ENCODE results near the gene IFI27L1. TPM values are rescaled to one million over a fixed set of nuclear protein-coding genes. Genes with fewer than 3 reads are reported as not detected.

The IFI27L1 gene
- total RNA-seq, 1 donor from 2014 or later = 40.2 TPM

DNA sequence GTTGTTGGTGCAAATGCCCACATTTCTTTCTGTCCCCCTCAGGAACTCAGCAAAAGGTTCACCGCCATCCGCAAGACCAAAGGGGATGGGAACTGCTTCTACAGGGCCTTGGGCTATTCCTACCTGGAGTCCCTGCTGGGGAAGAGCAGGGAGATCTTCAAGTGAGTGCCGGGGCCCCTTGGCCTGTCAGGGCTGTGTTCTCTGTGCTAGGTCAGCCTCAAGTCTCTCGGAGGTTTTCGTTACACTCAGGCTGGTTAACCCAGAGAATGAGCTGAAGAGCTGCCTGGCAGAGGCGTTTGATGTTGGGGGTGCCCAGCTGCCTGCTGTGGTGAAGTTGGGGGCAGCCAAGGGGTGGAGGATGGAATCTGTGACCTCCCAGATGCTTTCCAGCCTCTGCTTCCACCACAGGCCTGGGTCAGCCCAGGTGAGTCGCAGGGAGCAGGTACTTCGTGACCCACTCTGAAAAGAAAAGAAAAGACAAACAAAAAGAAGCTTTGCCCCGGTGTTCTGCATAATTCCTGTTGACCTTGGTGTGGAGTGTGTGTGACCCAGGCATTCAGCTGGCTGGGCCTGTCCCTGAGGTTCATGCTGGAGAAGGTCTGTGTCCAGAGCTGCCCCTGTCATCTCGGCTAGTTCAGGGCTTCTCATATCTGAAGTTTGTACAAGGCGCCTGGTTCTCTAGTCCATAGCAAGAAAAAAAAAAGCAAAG, 42.0 kb upstream of the IFI27L1 start:
- DNase-seq (ENCODE audit: low read depth) = no peak
- TF ChIP-seq CTCF (conservative IDR thresholded peaks at IDR 0.05; ENCODE audit: low read depth, low read length) = no peak
- no peak overlapping the region for H3K4me3 ChIP-seq (ENCODE audit: low read depth, low read length)

- no peak for DNase-seq (ENCODE audit: low read depth)
- H3K4me3 ChIP-seq (ENCODE audit: low read depth, low read length) = no peak overlapping the region
- no peak for TF ChIP-seq CTCF (conservative IDR thresholded peaks at IDR 0.05; ENCODE audit: low read depth, low read length)
Measured at GRCh38 chr14:94040247-94040646, 40.9 kb upstream of the IFI27L1 start.

DNA sequence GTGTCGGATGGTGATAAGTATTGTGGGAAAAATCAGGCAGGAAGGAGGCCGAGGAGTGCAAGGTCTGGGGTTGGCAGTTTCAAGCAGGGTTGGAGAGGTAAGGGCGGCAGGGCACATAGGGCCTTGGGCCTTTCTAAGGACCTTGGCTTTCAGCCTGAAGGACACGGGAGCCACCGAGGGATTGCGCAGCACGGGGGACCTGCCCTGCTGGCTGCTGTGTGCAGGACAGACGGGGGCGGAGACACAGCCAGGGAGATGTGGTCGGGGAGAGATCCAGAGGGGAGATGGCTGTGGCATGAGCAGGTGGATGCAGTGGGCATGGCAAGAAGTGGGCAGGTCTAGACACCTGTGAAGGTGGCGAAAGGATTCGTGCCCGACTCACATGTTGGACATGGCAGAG, 40.3 kb upstream of the IFI27L1 start:
- no peak for TF ChIP-seq CTCF (conservative IDR thresholded peaks at IDR 0.05; ENCODE audit: low read depth, low read length)
- DNase-seq (ENCODE audit: low read depth) = no peak
- H3K4me3 ChIP-seq (ENCODE audit: low read depth, low read length) = no peak overlapping the region

DNA sequence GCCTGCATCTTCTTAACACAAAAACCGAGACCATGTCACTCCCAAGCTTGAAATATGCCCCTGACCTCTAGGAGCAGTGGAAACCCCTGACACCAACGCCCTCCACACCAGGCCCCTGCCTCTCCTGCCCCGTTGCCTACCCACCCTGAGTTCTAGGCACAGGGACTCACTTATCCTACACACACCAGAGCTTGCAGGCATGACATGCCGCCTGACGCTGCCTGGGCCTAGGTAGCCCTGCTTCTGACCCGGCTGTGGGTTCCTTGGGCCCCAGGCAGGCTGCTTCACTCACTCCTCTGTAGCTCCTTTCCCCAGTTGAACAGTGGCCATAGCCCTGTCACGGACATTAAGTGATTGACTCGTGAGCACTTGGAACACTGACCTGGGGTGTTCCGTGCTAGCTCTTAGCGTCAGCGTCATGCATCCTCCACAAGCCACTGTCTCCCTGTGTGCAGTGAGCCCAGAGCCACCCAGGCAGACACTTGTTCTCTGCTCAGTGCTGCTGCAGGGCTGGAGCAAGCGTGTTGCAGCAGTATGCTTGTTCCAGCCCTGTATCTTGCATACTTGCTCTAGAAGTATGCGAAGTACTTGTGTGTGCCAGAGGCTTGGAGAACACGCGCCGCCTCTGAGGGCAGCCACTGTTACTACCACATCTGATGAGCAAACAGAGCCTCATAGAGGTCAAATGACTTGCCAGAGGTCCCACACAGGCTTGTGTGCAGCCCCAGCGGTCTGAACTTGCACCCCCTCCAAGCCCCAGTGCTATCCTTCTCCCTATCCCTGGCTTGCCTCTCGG, 39.4 kb upstream of the IFI27L1 start:
- no peak overlapping the region for H3K4me3 ChIP-seq (ENCODE audit: low read depth, low read length)
- DNase-seq (ENCODE audit: low read depth) = no peak
- no peak for TF ChIP-seq CTCF (conservative IDR thresholded peaks at IDR 0.05; ENCODE audit: low read depth, low read length)

DNA sequence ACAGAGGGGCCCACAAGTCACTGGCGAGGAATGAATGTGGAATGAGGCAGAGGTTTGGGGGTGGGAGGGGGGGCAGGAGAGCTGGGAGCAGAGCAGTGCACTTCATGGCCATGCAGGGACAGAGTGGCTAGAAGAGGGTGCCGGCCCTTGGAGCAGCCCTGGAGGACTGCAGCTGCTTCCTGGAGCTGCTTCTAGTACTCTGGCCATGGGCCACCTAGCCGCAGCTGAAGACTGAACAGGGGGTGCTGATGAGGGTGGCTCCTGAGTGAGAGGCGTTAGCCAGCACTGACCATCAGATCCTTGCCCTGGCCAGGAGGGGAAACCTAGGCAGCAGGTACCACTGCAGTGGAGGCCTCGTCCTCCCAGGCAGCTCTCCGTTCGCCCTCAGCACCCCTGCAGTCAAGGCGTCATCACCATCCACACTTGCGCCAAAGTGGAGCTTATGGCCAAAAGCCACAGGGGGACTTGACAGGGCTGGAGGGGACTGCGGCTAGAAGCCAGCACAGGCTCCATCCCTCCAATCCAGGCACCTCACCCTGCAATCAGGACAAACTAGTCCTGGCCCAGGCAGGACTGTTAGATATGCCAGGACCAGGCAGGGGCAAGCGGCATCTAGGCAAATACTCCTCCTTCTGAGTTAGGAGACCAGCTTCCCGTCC, 38.5 kb upstream of the IFI27L1 start:
- TF ChIP-seq CTCF (conservative IDR thresholded peaks at IDR 0.05; ENCODE audit: low read depth, low read length) = no peak
- H3K4me3 ChIP-seq (ENCODE audit: low read depth, low read length) = no peak overlapping the region
- no peak for DNase-seq (ENCODE audit: low read depth)

GRCh38 chr14:94043111-94043755, 37.9 kb upstream of the IFI27L1 start:
- no peak overlapping the region for H3K4me3 ChIP-seq (ENCODE audit: low read depth, low read length)
- TF ChIP-seq CTCF (conservative IDR thresholded peaks at IDR 0.05; ENCODE audit: low read depth, low read length) = no peak
- no peak for DNase-seq (ENCODE audit: low read depth)
